ENCODE measurements around the gene TSSC4. TPM values are rescaled to one million over a fixed set of nuclear protein-coding genes. Genes with fewer than 3 reads are reported as not detected.

TSSC4 gene
- total and polyA plus RNA-seq, 2 of the 13 experiments (the other 11 are each of a cell fraction or from before 2014, with no cell fraction given), result 16.2 to 58.6 TPM

- TF ChIP-seq ZNF639 (CRISPR knock-in tag; conservative IDR thresholded peaks at IDR 0.05) (no peak), ZNF569 (CRISPR knock-in tag; IDR thresholded peaks at IDR 0.05; ENCODE audit: borderline replicate concordance) (no peak), ZNF589 (CRISPR knock-in tag; conservative IDR thresholded peaks at IDR 0.05) (no peak)
- TF ChIP-seq, protein P1, sequence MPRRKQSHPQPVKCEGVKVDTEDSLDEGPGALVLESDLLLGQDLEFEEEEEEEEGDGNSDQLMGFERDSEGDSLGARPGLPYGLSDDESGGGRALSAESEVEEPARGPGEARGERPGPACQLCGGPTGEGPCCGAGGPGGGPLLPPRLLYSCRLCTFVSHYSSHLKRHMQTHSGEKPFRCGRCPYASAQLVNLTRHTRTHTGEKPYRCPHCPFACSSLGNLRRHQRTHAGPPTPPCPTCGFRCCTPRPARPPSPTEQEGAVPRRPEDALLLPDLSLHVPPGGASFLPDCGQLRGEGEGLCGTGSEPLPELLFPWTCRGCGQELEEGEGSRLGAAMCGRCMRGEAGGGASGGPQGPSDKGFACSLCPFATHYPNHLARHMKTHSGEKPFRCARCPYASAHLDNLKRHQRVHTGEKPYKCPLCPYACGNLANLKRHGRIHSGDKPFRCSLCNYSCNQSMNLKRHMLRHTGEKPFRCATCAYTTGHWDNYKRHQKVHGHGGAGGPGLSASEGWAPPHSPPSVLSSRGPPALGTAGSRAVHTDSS (CRISPR knock-in tag; conservative IDR thresholded peaks at IDR 0.05), result no peak
- TF ChIP-seq, protein P2, sequence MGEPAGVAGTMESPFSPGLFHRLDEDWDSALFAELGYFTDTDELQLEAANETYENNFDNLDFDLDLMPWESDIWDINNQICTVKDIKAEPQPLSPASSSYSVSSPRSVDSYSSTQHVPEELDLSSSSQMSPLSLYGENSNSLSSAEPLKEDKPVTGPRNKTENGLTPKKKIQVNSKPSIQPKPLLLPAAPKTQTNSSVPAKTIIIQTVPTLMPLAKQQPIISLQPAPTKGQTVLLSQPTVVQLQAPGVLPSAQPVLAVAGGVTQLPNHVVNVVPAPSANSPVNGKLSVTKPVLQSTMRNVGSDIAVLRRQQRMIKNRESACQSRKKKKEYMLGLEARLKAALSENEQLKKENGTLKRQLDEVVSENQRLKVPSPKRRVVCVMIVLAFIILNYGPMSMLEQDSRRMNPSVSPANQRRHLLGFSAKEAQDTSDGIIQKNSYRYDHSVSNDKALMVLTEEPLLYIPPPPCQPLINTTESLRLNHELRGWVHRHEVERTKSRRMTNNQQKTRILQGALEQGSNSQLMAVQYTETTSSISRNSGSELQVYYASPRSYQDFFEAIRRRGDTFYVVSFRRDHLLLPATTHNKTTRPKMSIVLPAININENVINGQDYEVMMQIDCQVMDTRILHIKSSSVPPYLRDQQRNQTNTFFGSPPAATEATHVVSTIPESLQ (CRISPR knock-in tag; conservative IDR thresholded peaks at IDR 0.05), result no peak
Observed at GRCh38 chr11:2391181-2391975, 9.2 kb upstream of the TSSC4 start (continued).

Measured in HepG2 (cell line).